GM18505 (cell line): Measurements from ENCODE around the gene MISP.

ENCODE experiments used
- ATAC-seq: cut with Tn5 transposase; IDR thresholded peaks from one replicate; pipeline ENCODE4 v1.9.1; 2021; ENCODE audit not compliant: unreplicated experiment
- POLR2A ChIP-seq: IDR thresholded peaks from 4 replicates; pipeline ENCODE4 v1.6.1; 2011; ENCODE audit warnings: borderline replicate concordance; ENCODE audit not compliant: insufficient read depth, insufficient read length; ENCODE audit errors: extremely low read depth

MISP gene

GRCh38 chr19:763869-764268 is 13.0 kb downstream of the MISP start:
- no peak for TF ChIP-seq POLR2A
- no peak for ATAC-seq

GRCh38 chr19:764301-764700 is 13.4 kb downstream of the MISP start:
- ATAC-seq: no peak
- TF ChIP-seq POLR2A: no peak

- ATAC-seq: no peak
- no peak for TF ChIP-seq POLR2A
Measured at GRCh38 chr19:765179-765738, 14.3 kb downstream of the MISP start.

DNA sequence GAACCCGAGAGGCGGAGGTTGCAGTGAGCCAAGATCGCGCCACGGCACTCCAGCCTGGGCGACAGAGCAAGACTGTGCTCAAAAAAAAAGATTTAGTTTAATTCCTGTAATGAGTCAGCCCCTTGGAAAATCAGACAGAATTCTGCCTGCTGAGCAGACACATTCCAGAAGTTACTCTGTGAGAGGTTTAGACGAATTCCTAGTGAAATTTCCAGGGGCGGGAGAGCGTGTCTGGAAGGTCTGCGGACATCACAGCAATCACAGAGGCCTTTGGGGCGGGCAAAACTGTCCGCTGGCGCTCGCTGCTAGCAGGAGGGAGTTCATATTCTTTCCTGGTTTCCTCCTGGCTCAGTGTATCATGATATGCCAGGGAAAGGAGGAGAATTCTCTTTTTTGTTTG is 17.5 kb downstream of the MISP start:
- ATAC-seq: no peak
- TF ChIP-seq POLR2A: no peak

GRCh38 chr19:769616-770015 is 18.7 kb downstream of the MISP start:
- no peak for TF ChIP-seq POLR2A
- no peak for ATAC-seq

GRCh38 chr19:771332-771785 is 20.4 kb downstream of the MISP start:
- no peak for ATAC-seq
- no peak for TF ChIP-seq POLR2A

DNA sequence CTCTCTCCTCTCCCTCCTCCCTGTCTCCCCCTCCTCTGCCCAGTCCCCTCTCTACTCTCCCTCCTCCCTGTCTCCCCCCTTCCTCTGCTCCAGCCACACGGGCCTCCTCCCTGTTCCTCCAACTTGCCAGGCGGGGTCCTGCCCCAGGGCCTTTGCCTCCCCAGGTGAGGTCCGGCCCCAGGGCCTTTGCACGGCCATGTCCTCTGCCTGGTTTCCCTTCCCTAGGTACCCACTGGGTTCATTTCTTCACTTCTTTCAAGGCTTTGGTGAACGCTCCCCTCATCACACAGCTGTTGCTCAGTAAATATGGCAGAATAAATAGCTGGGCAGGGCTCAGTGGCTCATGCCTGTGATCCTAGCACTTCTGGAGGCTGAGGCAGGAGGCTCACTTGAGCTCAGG is 21.2 kb downstream of the MISP start:
- ATAC-seq: no peak
- no peak for TF ChIP-seq POLR2A

DNA sequence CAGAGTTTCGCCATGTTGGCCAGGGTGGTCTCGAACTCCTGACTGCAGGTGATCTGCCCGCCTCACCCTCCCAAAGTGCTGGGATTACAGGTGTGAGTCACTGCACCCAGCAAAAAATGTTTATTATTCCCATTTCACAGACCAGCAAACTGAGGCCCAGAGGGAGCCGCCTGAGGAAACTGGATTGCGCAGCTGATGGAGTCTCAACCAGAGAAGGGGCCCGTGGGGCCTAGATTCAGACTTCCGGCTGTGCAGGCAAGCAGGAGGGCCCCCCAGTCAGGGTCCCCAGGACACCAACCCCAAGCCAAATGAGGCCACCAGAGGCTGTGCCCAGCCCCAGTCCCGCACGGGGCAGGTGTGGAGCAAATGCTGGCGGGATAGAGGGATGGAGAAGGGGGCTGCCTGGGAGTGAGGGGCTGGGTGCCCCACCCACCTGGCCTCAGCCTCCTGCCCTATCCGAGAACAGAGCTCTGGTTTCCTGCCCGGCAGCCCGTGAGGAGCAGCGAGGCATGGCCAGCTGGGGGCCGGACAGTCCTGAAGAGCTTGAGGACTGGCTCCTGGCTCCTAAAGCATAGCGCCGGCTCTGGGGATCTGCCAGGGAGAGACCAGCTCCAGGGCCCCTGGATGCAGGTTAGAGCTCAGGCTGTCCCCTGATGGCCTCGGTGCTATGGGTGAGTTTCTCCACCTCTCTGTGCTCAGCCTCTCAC is 22.0 kb downstream of the MISP start:
- no peak for ATAC-seq

GRCh38 chr19:776549-776948 is 25.6 kb downstream of the MISP start:
- TF ChIP-seq POLR2A: no peak
- ATAC-seq: no peak

More for the DNA sequence above, 22.0 kb downstream of the MISP start:
- TF ChIP-seq POLR2A: no peak

DNA sequence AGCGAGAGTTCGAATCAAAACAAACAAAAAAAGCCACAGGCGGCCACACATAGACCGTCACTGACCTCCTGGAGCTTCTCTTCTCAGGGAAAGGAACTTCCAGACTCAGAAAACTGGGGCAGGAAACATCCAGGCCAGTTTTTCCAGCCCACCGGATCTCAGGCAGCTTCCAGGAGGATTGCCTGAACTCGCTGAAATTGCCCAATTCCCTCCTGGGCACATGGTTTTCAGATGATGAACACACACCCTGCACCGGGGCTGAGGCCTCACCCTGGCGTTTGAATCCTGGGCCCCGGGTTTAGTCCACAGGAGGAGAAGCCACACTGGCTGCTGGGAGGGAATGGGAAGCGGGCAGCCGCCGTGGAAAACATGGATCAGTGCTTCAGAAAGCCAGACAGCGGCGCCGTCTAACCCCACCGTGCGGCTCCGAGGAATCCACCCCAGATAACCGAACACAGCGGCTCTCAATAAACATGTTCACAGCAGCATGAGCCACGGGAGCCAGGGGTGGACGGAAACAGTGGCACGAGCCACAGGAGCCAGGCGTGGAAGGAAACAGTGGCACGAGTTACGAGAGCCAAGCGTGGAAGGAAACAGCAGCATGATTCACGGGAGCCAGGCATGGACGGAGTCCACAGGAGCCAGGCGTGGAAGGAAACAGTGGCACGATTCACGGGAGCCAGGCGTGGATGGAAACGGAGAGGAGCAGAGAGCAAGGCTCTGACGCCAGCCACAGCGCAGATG is 28.2 kb downstream of the MISP start:
- no peak for TF ChIP-seq POLR2A
- no peak for ATAC-seq

- ATAC-seq: no peak
Measured at GRCh38 chr19:780935-781334, 30.0 kb downstream of the MISP start.

DNA sequence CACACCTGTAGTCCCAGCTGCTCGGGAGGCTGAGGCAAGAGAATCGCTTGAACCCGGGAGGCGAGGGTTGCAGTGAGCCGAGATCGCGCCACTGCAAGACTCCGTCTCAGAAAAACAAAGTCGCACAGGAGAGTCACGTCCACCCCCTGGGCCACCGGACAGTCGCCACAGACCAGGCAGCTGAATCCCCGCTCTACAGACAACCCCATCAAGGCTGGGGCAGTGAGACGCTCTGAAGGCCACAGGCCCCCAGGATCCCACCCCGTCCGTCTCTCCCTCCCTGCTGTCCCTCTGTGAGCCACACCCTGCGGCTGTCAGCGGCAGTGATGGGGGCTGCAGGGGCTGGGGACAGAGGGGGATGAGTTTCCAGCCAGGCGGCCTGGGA is 30.9 kb downstream of the MISP start:
- no peak for TF ChIP-seq POLR2A
- no peak for ATAC-seq

More at GRCh38 chr19:780935-781334, 30.0 kb downstream of the MISP start:
- no peak for TF ChIP-seq POLR2A

DNA sequence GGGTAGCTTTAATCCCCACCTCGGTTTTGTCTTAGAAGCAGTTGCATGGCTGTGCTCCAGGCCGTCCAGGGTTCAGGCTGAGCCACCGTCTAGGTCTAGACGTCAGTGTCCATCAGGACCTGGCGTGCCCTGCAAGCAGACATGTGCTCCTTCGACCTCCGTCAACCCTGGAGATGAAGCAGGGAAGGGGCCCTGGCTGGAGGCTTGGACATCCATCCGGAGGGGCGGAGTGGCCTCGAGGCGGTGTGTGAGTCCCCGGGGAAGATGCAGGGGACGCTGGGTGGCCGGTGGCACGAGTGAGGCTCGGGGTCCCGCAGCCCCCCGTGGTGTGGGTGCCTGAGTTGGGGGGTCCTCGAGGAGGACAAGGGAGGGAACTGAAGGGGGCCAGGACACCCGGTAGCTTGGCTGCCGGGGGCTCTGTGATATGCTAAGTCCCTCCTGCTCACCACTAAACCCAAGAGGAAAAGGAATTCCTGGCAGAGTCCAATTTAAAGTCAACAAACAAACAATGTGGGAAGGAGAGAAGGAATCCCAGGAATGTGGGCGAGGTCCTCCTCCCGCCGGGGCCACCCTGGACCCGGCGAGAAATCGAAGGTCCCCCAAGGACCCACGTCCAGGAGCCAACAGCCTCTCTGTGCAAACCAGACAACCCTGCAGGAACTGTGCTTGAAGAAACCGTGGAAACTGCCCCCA is 31.4 kb downstream of the MISP start:
- ATAC-seq: no peak
- TF ChIP-seq POLR2A: no peak

DNA sequence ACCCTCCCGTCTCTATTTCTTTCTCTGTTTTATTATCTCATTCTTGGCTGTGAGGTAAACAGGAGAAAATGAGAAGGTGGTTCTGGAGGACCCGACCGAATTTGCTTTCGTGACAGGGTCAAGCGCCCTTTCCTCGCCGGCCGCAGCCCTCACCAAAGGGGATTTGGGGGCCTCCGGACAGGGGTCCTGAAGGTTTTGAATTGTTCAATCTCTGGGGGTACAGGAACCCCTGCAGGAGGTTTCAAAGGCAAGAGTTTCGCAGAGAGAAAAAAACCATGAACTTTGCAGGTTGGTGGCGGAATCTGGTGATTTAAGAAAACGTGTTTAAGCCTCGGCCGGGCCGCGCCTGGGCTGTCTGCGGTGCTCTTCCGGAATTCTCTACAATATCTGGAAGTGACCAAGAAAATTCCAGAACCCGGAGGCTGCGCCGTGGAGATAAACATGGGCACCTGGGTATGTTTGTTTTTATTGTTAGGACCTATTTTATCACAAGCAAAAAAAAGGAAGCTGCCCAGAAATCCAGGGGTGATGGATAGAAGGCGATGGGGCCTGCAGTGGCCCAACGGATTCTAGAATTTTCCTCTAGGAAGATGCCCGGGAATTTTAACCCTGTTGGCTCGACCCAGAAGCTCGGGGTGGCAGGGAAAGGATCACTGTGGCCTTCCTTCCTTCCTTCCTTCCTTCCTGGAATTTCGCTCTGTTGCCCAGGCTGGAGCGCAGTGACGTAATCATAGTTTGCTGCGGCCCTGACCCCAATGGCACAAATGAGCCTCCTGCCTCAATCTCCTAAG is 32.2 kb downstream of the MISP start:
- ATAC-seq: no peak
- TF ChIP-seq POLR2A: no peak

DNA sequence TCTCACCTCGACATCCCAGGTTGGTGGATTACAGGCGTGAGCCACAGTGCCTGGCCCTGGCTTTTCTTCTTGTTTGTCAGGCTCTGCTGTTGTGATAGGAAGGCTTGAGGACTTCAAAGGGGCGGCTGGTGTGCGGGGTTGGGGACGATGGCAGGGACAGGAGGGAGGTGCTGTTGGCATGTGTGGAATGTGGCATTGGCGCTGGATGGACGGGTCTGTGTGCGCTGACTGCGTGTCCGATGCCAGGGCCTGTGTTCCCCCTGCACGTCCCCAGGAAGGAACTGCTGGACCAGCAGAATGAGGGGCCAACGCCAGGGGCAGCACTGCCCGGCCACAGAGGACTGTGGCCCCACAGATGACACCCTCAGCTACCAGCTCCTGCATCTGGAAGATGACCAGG is 33.6 kb downstream of the MISP start:
- no peak for TF ChIP-seq POLR2A
- no peak for ATAC-seq
